Fibroblast of peridontal ligament (primary cell): ENCODE measurements around the gene PCDHA1.

Experiments
- DNase-seq: peaks from one replicate; pipeline ENCODE4 v3.0.0-alpha.2; 2010; ENCODE audit errors: extremely low read depth

Gene PCDHA1

GRCh38 chr5:140988608-140989007, 202.7 kb downstream of the PCDHA1 start:
- no peak for DNase-seq

- no peak for DNase-seq
Observed at GRCh38 chr5:140989254-140990020, 203.5 kb downstream of the PCDHA1 start.

GRCh38 chr5:140992828-140993227, 206.9 kb downstream of the PCDHA1 start:
- no peak for DNase-seq

- no peak for DNase-seq
Observed at GRCh38 chr5:140996060-140996459, 210.1 kb downstream of the PCDHA1 start.

- no peak for DNase-seq
Observed at GRCh38 chr5:140998921-140999410, 213.0 kb downstream of the PCDHA1 start.

- DNase-seq = no peak
Observed at GRCh38 chr5:141001446-141001843, 215.5 kb downstream of the PCDHA1 start.

GRCh38 chr5:141001844-141002604, 216.1 kb downstream of the PCDHA1 start:
- no peak for DNase-seq

- DNase-seq = no peak
Observed at GRCh38 chr5:141002605-141002965, 216.6 kb downstream of the PCDHA1 start.

GRCh38 chr5:141003031-141003430, 217.1 kb downstream of the PCDHA1 start:
- DNase-seq = no peak

GRCh38 chr5:141003791-141004611, 218.1 kb downstream of the PCDHA1 start:
- no peak for DNase-seq

- no peak for DNase-seq
Observed at GRCh38 chr5:141007791-141008190, 221.9 kb downstream of the PCDHA1 start.

GRCh38 chr5:141010047-141010793, 224.3 kb downstream of the PCDHA1 start:
- DNase-seq = no peak

GRCh38 chr5:141017943-141018342, 232.0 kb downstream of the PCDHA1 start:
- no peak for DNase-seq

GRCh38 chr5:141022384-141022783, 236.4 kb downstream of the PCDHA1 start:
- no peak for DNase-seq

GRCh38 chr5:141031006-141031405, 245.1 kb downstream of the PCDHA1 start:
- DNase-seq = no peak

- no peak for DNase-seq
Observed at GRCh38 chr5:141032626-141033025, 246.7 kb downstream of the PCDHA1 start.

GRCh38 chr5:141039061-141039460, 253.1 kb downstream of the PCDHA1 start:
- DNase-seq = no peak

GRCh38 chr5:141039517-141039916, 253.6 kb downstream of the PCDHA1 start:
- no peak for DNase-seq

GRCh38 chr5:141040093-141040770, 254.3 kb downstream of the PCDHA1 start:
- DNase-seq = no peak

GRCh38 chr5:141040771-141041426, 255.0 kb downstream of the PCDHA1 start:
- DNase-seq = peak; percentile 7
